Body of pancreas (tissue), 4 donors: ENCODE measurements around the gene OR52A5. TPM values are rescaled to one million over a fixed set of nuclear protein-coding genes. Genes with fewer than 3 reads are reported as not detected.

ENCODE experiments used
- ATAC-seq: fragments of 150-250 bp; one replicate; pipeline ENCODE4 v1.9.1; 2016
- DNase-seq, 4 donors: peaks; one replicate each; pipeline ENCODE4 v3.0.0-alpha.2; 2019
- H3K27ac ChIP-seq, 4 donors: fragments of 200-600 bp; sonication (generic); 1 replicate in 3 of 4; 2 replicates in 1 of 4; pipeline versions ENCODE4 v1.5.1 to v1.6.1; 2016 to 2019; ENCODE audit warnings: mild to moderate bottlenecking in 1 of 4, mixed read lengths in 1 of 4, moderate library complexity in 1 of 4
- H3K27me3 ChIP-seq, 2 donors: fragments of 200-600 bp; sonication (generic); one replicate each; pipeline ENCODE4 v1.6.0; 2016; ENCODE audit warnings: mild to moderate bottlenecking in 1 of 2
- H3K36me3 ChIP-seq, 2 donors: fragments of 200-600 bp; sonication (generic); replicated peaks in 1 of 2; 2 replicates each; pipeline ENCODE4 v1.5.1; 2016; ENCODE audit warnings: low read depth in 2 of 2; ENCODE audit not compliant: insufficient read depth in 1 of 2
- H3K4me1 ChIP-seq: fragments of 200-600 bp; sonication (generic); one replicate; pipeline ENCODE4 v1.6.0; 2016
- H3K4me3 ChIP-seq, 2 donors: fragments of 200-600 bp; sonication (generic); 1 replicate in 1 of 2; 2 replicates in 1 of 2; pipeline ENCODE4 v1.5.1; 2016 to 2019
- H3K9me3 ChIP-seq, 3 donors: fragments of 200-600 bp; sonication (generic); 1 replicate in 2 of 3; 2 replicates in 1 of 3; pipeline ENCODE4 v1.5.1; 2016
- CTCF ChIP-seq, 7 experiments: fragments of 450-650 bp in 4 of 7; fragments of 200-600 bp in 3 of 7; sonication (generic) in 3 of 7; IDR thresholded peaks; one replicate each; pipeline ENCODE4 v1.5.1; 2016 to 2019; ENCODE audit warnings: antibody characterized with exemption in 7 of 7
- POLR2A ChIP-seq, 3 donors: fragments of 450-650 bp; IDR thresholded peaks; one replicate each; pipeline ENCODE4 v1.6.1; 2016; ENCODE audit warnings: antibody characterized with exemption in 3 of 3, mild to moderate bottlenecking in 2 of 3
- WGBS, 2 donors: methylation state at CpG; one replicate each; pipeline ENCODE4 v1.1.5; 2017; 5-methylcytosine and 5-hydroxymethylcytosine counted together
- intact Hi-C: fragments of 100-400 bp; cut with DNase I; formaldehyde crosslinking; loops from one replicate; pipeline ENCODE4 v1.15.1; 2023
- total RNA-seq, 2 donors: library from RNA; depleted of rRNA; stranded (reverse); fragments of >200 nt; gene quantifications; one replicate each; pipeline ENCODE4 v1.1.0, GENCODE V29; 2016

OR52A5 gene
- total RNA-seq, 2 donors from 2014 or later, result not detected

GRCh38 chr11:5115339-5115738, 22.8 kb downstream of the OR52A5 start:
- no peaks in the 10 kb centered on the region for H3K4me1 ChIP-seq
- H3K36me3 ChIP-seq, result no peaks in the 10 kb centered on the region
- no peaks in the 10 kb centered on the region for H3K9me3 ChIP-seq
- intact Hi-C loops, result no loop called here
- WGBS, 2 donors, result 58 to 60% methylated on average over 3 of the region's 3 CpGs
- TF ChIP-seq CTCF (IDR thresholded peaks at IDR 0.05) (no peak), POLR2A (IDR thresholded peaks at IDR 0.05) (no peak)
- ATAC-seq (no peak), DNase-seq (no peak)
- no peak overlapping the region for H3K27ac ChIP-seq
- H3K4me3 ChIP-seq, result no peak overlapping the region
- no peaks in the 10 kb centered on the region for H3K27me3 ChIP-seq

- Histone ChIP-seq H3K4me3 (no peak overlapping the region), H3K36me3 (no peaks in the 10 kb centered on the region), H3K9me3 (no peaks in the 10 kb centered on the region), H3K27ac (no peak overlapping the region), H3K4me1 (no peaks in the 10 kb centered on the region), H3K27me3 (no peaks in the 10 kb centered on the region)
- intact Hi-C loops, result no loop called here
- TF ChIP-seq POLR2A (IDR thresholded peaks at IDR 0.05) (no peak), CTCF (IDR thresholded peaks at IDR 0.05) (no peak)
- ATAC-seq, result no peak
- WGBS, 2 donors, result 57% methylated on average over 3 of the region's 3 CpGs
- no peak for DNase-seq
Observed at GRCh38 chr11:5107285-5107684, 30.9 kb downstream of the OR52A5 start.

GRCh38 chr11:5103066-5103465, 35.1 kb downstream of the OR52A5 start:
- Histone ChIP-seq H3K4me3 (no peak overlapping the region), H3K9me3 (no peaks in the 10 kb centered on the region), H3K27ac (no peak overlapping the region), H3K36me3 (no peaks in the 10 kb centered on the region), H3K4me1 (no peaks in the 10 kb centered on the region), H3K27me3 (no peaks in the 10 kb centered on the region)
- ATAC-seq, result no peak
- intact Hi-C loops, result no loop called here
- no peak for DNase-seq
- TF ChIP-seq POLR2A (IDR thresholded peaks at IDR 0.05), result no peak
- TF ChIP-seq CTCF (IDR thresholded peaks at IDR 0.05), result no peak

- H3K9me3 ChIP-seq, result no peaks in the 10 kb centered on the region
- no peaks in the 10 kb centered on the region for H3K27me3 ChIP-seq
- no peak for TF ChIP-seq POLR2A (IDR thresholded peaks at IDR 0.05)
- no peak for TF ChIP-seq CTCF (IDR thresholded peaks at IDR 0.05)
- H3K36me3 ChIP-seq, result no peaks in the 10 kb centered on the region
- 50 to 51% methylated on average over 2 of the region's 2 CpGs for WGBS, 2 donors
- ATAC-seq, result no peak
- no peak overlapping the region for H3K27ac ChIP-seq
- H3K4me1 ChIP-seq, result no peaks in the 10 kb centered on the region
- no peak overlapping the region for H3K4me3 ChIP-seq
- no peak for DNase-seq
- intact Hi-C loops, result no loop called here
Observed at GRCh38 chr11:5102246-5102645, 35.9 kb downstream of the OR52A5 start.

- no peak overlapping the region for H3K27ac ChIP-seq
- no peak for ATAC-seq
- WGBS, 2 donors, result 59 to 66% methylated on average over 2 of the region's 2 CpGs
- intact Hi-C loops, result no loop called here
- H3K9me3 ChIP-seq, result no peaks in the 10 kb centered on the region
- no peak for DNase-seq
- no peak overlapping the region for H3K4me3 ChIP-seq
- TF ChIP-seq CTCF (IDR thresholded peaks at IDR 0.05), result no peak
- no peak for TF ChIP-seq POLR2A (IDR thresholded peaks at IDR 0.05)
- H3K4me1 ChIP-seq, result no peaks in the 10 kb centered on the region
- H3K36me3 ChIP-seq, result no peaks in the 10 kb centered on the region
- no peaks in the 10 kb centered on the region for H3K27me3 ChIP-seq
Observed at GRCh38 chr11:5096011-5096410, 42.1 kb downstream of the OR52A5 start.
